Measurements from ENCODE around the gene SLC16A4. TPM values are rescaled to one million over a fixed set of nuclear protein-coding genes. Genes with fewer than 3 reads are reported as not detected.
A peak's percentile ranks its signal among the peaks of the same experiment; 100 is the strongest.

Gene SLC16A4
- total and polyA plus RNA-seq, 2 experiments from 2014 or later: 0.94 to 1.6 TPM

- TF ChIP-seq ZNF462 (CRISPR knock-in tag; IDR thresholded peaks at IDR 0.05) (no peak), EZH2 (IDR thresholded peaks at IDR 0.05; ENCODE audit: low read depth, unreplicated experiment) (no peak), POLR2AphosphoS5 (IDR thresholded peaks at IDR 0.05; ENCODE audit: low read depth) (no peak), JUNB (IDR thresholded peaks at IDR 0.05; ENCODE audit: unreplicated experiment) (no peak), STAT1 (IDR thresholded peaks at IDR 0.05; ENCODE audit: unreplicated experiment) (no peak), CTCF (conservative IDR thresholded peaks at IDR 0.05; ENCODE audit: low read depth in 2 of 2) (no peak), ZNF114 (CRISPR knock-in tag; IDR thresholded peaks at IDR 0.05) (no peak)
Measured at GRCh38 chr1:110335265-110335664, 55.6 kb downstream of the SLC16A4 start (continued).

GRCh38 chr1:110328700-110329099 lies 62.1 kb downstream of the SLC16A4 start:
- H3K27me3 Mint-ChIP-seq (ENCODE audit: insufficient read depth, low read depth, poor library complexity): no peaks in the 10 kb centered on the region
- peaks cover 5% of the 10 kb centered on the region; the same call in 2 of the 3 replicates for H3K4me1 Mint-ChIP-seq
- Histone ChIP-seq H3K4me3 (no peak overlapping the region), H3K4me2 (no peak overlapping the region), H3K36me3 (ENCODE audit: insufficient read depth) (no peaks in the 10 kb centered on the region), H3K4me1 (ENCODE audit: insufficient read depth) (no peaks in the 10 kb centered on the region), H3F3A (replicated peaks; ENCODE audit: low read depth) (no peaks in the 10 kb centered on the region), H3K27ac (ENCODE audit: low read depth) (no peak overlapping the region), H3K27me3 (ENCODE audit: insufficient read depth) (no peaks in the 10 kb centered on the region), H2AFZ (no peak overlapping the region), H3K9me2 (ENCODE audit: insufficient read depth) (no peaks in the 10 kb centered on the region), H3K79me2 (replicated peaks; ENCODE audit: insufficient read depth) (no peaks in the 10 kb centered on the region), H4K20me1 (replicated peaks; ENCODE audit: insufficient read depth) (no peaks in the 10 kb centered on the region)
- peak overlapping the region; percentile 24; the same call in 1 of the 2 replicates for H3K27ac Mint-ChIP-seq
- H3K4me3 Mint-ChIP-seq: no peak overlapping the region
- no peaks in the 10 kb centered on the region for H3K9me3 Mint-ChIP-seq
- no peak for ATAC-seq
- no peak for DNase-seq (ENCODE audit: low spot score)
- H3K36me3 Mint-ChIP-seq (ENCODE audit: low read depth): no peaks in the 10 kb centered on the region
- TF ChIP-seq NANOG (IDR thresholded peaks at IDR 0.05; ENCODE audit: borderline replicate concordance) (no peak), CREB1 (CRISPR knock-in tag; IDR thresholded peaks at IDR 0.05; ENCODE audit: low read depth) (no peak), CTCF (conservative IDR thresholded peaks at IDR 0.05; ENCODE audit: low read depth in 2 of 2) (no peak)

Data from GM23338 (cell line).